Neural cell (in vitro differentiated cells): ENCODE measurements around the gene URAD. TPM values are rescaled to one million over a fixed set of nuclear protein-coding genes. Genes with fewer than 3 reads are reported as not detected.

Source experiments
- H2AFZ ChIP-seq: fragments of 200-600, 300-800 bp; sonication (generic), shearing (Covaris generic); 2 replicates; pipeline ENCODE4 v1.6.0; 2014; ENCODE audit warnings: low read depth, mild to moderate bottlenecking, antibody characterized with exemption, low read length, moderate library complexity
- H3F3A ChIP-seq: fragments of 200-600 bp; shearing (Covaris generic); 2 replicates; pipeline ENCODE4 v1.6.1; 2016; ENCODE audit warnings: mild to moderate bottlenecking, moderate library complexity, mixed read lengths, antibody characterized with exemption, low read length; ENCODE audit not compliant: insufficient read depth, poor library complexity, severe bottlenecking
- H3K27ac ChIP-seq: fragments of 200-600, 300-800 bp; sonication (generic), shearing (Covaris generic); 2 replicates; pipeline ENCODE4 v1.5.1; 2014; ENCODE audit warnings: mild to moderate bottlenecking, low read length, moderate library complexity
- H3K27me3 ChIP-seq: fragments of 300-800, 200-600 bp; sonication (generic), shearing (Covaris generic); 2 replicates; pipeline ENCODE4 v1.6.0; 2014; ENCODE audit warnings: mild to moderate bottlenecking, low read depth, low read length, moderate library complexity; ENCODE audit not compliant: insufficient read depth
- H3K36me3 ChIP-seq: fragments of 300-800, 200-600 bp; sonication (generic), shearing (Covaris generic); 2 replicates; pipeline ENCODE4 v1.5.1; 2014; ENCODE audit warnings: mild to moderate bottlenecking, antibody characterized with exemption, low read length, moderate library complexity; ENCODE audit not compliant: insufficient read depth
- H3K4me2 ChIP-seq: fragments of 300-800, 200-600 bp; sonication (generic), shearing (Covaris generic); 2 replicates; pipeline ENCODE4 v1.6.0; 2014; ENCODE audit warnings: mild to moderate bottlenecking, low read length
- H3K4me3 ChIP-seq: fragments of 300-800, 200-600 bp; sonication (generic), shearing (Covaris generic); 2 replicates; pipeline ENCODE4 v1.5.1; 2014; ENCODE audit warnings: mild to moderate bottlenecking, low read length, moderate library complexity
- H3K79me2 ChIP-seq: fragments of 200-600 bp; shearing (Covaris generic); replicated peaks from 2 replicates; pipeline ENCODE4 v1.6.0; 2014; ENCODE audit warnings: mild to moderate bottlenecking, low read length, moderate library complexity; ENCODE audit not compliant: insufficient read depth
- H3K9ac ChIP-seq: fragments of 300-800, 200-600 bp; sonication (generic), shearing (Covaris generic); 2 replicates; pipeline ENCODE4 v1.6.1; 2016; ENCODE audit warnings: mild to moderate bottlenecking, low read length, mixed read lengths
- H3K9me2 ChIP-seq: fragments of 200-600 bp; shearing (Covaris generic); 2 replicates; pipeline ENCODE4 v1.6.1; 2016; ENCODE audit warnings: mild to moderate bottlenecking, low read length, mixed read lengths; ENCODE audit not compliant: insufficient read depth
- H3K9me3 ChIP-seq: fragments of 200-600, 300-800 bp; sonication (generic), shearing (Covaris generic); 2 replicates; pipeline ENCODE4 v1.6.1; 2016; ENCODE audit warnings: mild to moderate bottlenecking, mixed run types, low read length, moderate library complexity, mixed read lengths
- H4K20me1 ChIP-seq: fragments of 200-600 bp; shearing (Covaris generic); 2 replicates; pipeline ENCODE4 v1.6.1; 2016; ENCODE audit warnings: mild to moderate bottlenecking, mixed run types; ENCODE audit not compliant: insufficient read depth
- MXI1 ChIP-seq: fragments of 450-650 bp; conservative IDR thresholded peaks from 2 replicates; pipeline ENCODE4 v1.6.1; 2014; ENCODE audit warnings: antibody characterized with exemption, mild to moderate bottlenecking; ENCODE audit not compliant: poor library complexity, severe bottlenecking
- POLR2AphosphoS5 ChIP-seq: IDR thresholded peaks from 2 replicates; pipeline ENCODE4 v1.6.1; 2012
- RAD21 ChIP-seq: fragments of 450-650 bp; conservative IDR thresholded peaks from 2 replicates; pipeline ENCODE4 v1.6.1; 2014; ENCODE audit warnings: antibody characterized with exemption, mild to moderate bottlenecking, moderate library complexity
- REST ChIP-seq: IDR thresholded peaks from 2 replicates; pipeline ENCODE4 v1.6.1; 2012; ENCODE audit warnings: borderline replicate concordance
- SMC3 ChIP-seq: fragments of 450-650 bp; conservative IDR thresholded peaks from 2 replicates; pipeline ENCODE4 v1.6.1; 2014; ENCODE audit warnings: antibody characterized with exemption, mild to moderate bottlenecking, moderate library complexity; ENCODE audit not compliant: poor library complexity
- TAF1 ChIP-seq: IDR thresholded peaks from 2 replicates; pipeline ENCODE4 v1.6.1; 2012; ENCODE audit warnings: low read depth
- polyA minus RNA-seq: library from RNA; depleted of rRNA, polyadenylated mRNA; stranded (reverse); fragments of >200 nt; gene quantifications from 2 replicates; pipeline ENCODE4 v1.2.3, GENCODE V29; 2014
- polyA plus RNA-seq: library from polyadenylated mRNA; depleted of rRNA; stranded (reverse); fragments of >200 nt; gene quantifications from 2 replicates; pipeline ENCODE4 v1.2.3, GENCODE V29; 2014
- TF ChIP-seq, protein P1 (sequence below): fragments of 450-650 bp; IDR thresholded peaks from 2 replicates; pipeline ENCODE4 v1.5.1; 2014; ENCODE audit warnings: antibody characterized with exemption, mild to moderate bottlenecking, moderate library complexity; ENCODE audit not compliant: poor library complexity, severe bottlenecking

Gene URAD
- not detected in 2 replicates for polyA plus RNA-seq
- polyA minus RNA-seq: not detected in 2 replicates

DNA sequence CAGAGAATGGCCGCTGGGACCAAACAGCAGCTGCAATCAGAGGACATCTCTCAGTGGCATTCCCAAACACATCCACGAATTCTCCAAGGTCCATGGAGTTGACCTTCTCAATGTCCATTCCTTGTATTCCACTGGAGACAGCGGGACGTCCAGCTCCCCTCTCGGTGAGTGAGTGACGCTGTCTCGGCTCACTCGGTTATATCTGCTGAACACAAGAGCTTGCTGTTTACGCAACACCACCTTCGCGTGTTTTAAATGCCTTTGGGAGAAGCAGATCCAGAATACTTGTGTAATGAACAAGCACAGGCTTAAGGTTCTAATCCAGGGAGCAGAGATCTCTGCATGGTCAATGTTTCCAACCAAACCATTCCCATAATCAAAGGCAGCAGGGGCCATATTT, at the start of gene URAD:
TSS of gene URAD (minus strand) at position 174 of the 400 bp plus-strand sequence. CDS start at position 118, 56 bp downstream.
- Histone ChIP-seq H3K4me3 (no peak within 1 kb of the TSS), H3K9ac (no peak within 1 kb of the TSS), H3F3A (no peaks in the 10 kb centered on the region), H4K20me1 (no peaks in the 10 kb centered on the region), H3K27ac (no peak within 1 kb of the TSS), H3K27me3 (peaks cover 22% of the 10 kb centered on the region), H3K4me2 (no peak within 1 kb of the TSS), H3K79me2 (no peaks in the 10 kb centered on the region), H2AFZ (no peak within 1 kb of the TSS), H3K9me2 (no peaks in the 10 kb centered on the region), H3K9me3 (no peaks in the 10 kb centered on the region), H3K36me3 (no peaks in the 10 kb centered on the region)
- TF ChIP-seq REST (no peak), MXI1 (no peak), POLR2AphosphoS5 (no peak)
- TF ChIP-seq, protein P1, sequence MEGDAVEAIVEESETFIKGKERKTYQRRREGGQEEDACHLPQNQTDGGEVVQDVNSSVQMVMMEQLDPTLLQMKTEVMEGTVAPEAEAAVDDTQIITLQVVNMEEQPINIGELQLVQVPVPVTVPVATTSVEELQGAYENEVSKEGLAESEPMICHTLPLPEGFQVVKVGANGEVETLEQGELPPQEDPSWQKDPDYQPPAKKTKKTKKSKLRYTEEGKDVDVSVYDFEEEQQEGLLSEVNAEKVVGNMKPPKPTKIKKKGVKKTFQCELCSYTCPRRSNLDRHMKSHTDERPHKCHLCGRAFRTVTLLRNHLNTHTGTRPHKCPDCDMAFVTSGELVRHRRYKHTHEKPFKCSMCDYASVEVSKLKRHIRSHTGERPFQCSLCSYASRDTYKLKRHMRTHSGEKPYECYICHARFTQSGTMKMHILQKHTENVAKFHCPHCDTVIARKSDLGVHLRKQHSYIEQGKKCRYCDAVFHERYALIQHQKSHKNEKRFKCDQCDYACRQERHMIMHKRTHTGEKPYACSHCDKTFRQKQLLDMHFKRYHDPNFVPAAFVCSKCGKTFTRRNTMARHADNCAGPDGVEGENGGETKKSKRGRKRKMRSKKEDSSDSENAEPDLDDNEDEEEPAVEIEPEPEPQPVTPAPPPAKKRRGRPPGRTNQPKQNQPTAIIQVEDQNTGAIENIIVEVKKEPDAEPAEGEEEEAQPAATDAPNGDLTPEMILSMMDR: no peak

- Histone ChIP-seq H3K9me3 (no peaks in the 10 kb centered on the region), H2AFZ (no peak overlapping the region), H3K9ac (no peak overlapping the region), H3K4me2 (no peak overlapping the region), H3K36me3 (no peaks in the 10 kb centered on the region), H3K27ac (no peak overlapping the region), H3F3A (no peaks in the 10 kb centered on the region), H3K9me2 (no peaks in the 10 kb centered on the region), H4K20me1 (no peaks in the 10 kb centered on the region), H3K79me2 (no peaks in the 10 kb centered on the region), H3K4me3 (no peak overlapping the region), H3K27me3 (no peaks in the 10 kb centered on the region)
- TF ChIP-seq TAF1 (no peak), SMC3 (no peak), REST (no peak), RAD21 (no peak), MXI1 (no peak)
Observed at GRCh38 chr13:28037399-28037798, 48.9 kb upstream of the URAD start.
